GM18868 (cell line): ENCODE results near the gene UGT3A2.
"Not testable (repeated sequence)": the region's sequence is repeated elsewhere in the genome, so short reads cannot be mapped to it uniquely, and the experiment has no call there.

Experiments
- ATAC-seq: cut with Tn5 transposase; IDR thresholded peaks from one replicate; pipeline ENCODE4 v1.9.1; 2021; ENCODE audit warnings: mild to moderate bottlenecking, moderate library complexity; ENCODE audit not compliant: unreplicated experiment

UGT3A2 gene

GRCh38 chr5:36055984-36056383 lies 10.7 kb downstream of the UGT3A2 start:
- no peak for ATAC-seq

- ATAC-seq, result no peak
Observed at GRCh38 chr5:36054647-36055046, 12.0 kb downstream of the UGT3A2 start.

- no peak for ATAC-seq
Observed at GRCh38 chr5:36052538-36052937, 14.1 kb downstream of the UGT3A2 start.

GRCh38 chr5:36049949-36050348 lies 16.7 kb downstream of the UGT3A2 start:
- no peak for ATAC-seq

- ATAC-seq, result no peak
Observed at GRCh38 chr5:36047384-36048160, 19.1 kb downstream of the UGT3A2 start.

- ATAC-seq, result no peak
Observed at GRCh38 chr5:36045895-36046294, 20.8 kb downstream of the UGT3A2 start.

- ATAC-seq, result no peak
Observed at GRCh38 chr5:36041537-36041845, 25.2 kb downstream of the UGT3A2 start.

- no peak for ATAC-seq
Observed at GRCh38 chr5:36040651-36041536, 25.8 kb downstream of the UGT3A2 start.

- ATAC-seq, result no peak
Observed at GRCh38 chr5:36035696-36036095, 31.0 kb downstream of the UGT3A2 start.

GRCh38 chr5:36034536-36035134 lies 32.0 kb downstream of the UGT3A2 start:
- ATAC-seq, result not testable (repeated sequence)

GRCh38 chr5:36033486-36033885 lies 33.2 kb downstream of the UGT3A2 start:
- no peak for ATAC-seq

- ATAC-seq, result no peak
Observed at GRCh38 chr5:36033047-36033446, 33.6 kb downstream of the UGT3A2 start.

GRCh38 chr5:36031223-36031622 lies 35.5 kb downstream of the UGT3A2 start:
- ATAC-seq, result no peak

- ATAC-seq, result no peak
Observed at GRCh38 chr5:36029914-36030313, 36.8 kb downstream of the UGT3A2 start.

- no peak for ATAC-seq
Observed at GRCh38 chr5:36028816-36029465, 37.7 kb downstream of the UGT3A2 start.

- ATAC-seq, result no peak
Observed at GRCh38 chr5:36027711-36028110, 39.0 kb downstream of the UGT3A2 start.

GRCh38 chr5:36026706-36027465 lies 39.8 kb downstream of the UGT3A2 start:
- ATAC-seq, result no peak

GRCh38 chr5:36022246-36022645 lies 44.4 kb downstream of the UGT3A2 start:
- ATAC-seq, result not testable (repeated sequence)

GRCh38 chr5:36019584-36019983 lies 47.1 kb downstream of the UGT3A2 start:
- ATAC-seq, result not testable (repeated sequence)

- no peak for ATAC-seq
Observed at GRCh38 chr5:36017622-36018021, 49.1 kb downstream of the UGT3A2 start.
